GM12872 (cell line): ENCODE data around the gene SDK1.

Experiments used
- CTCF ChIP-seq: IDR thresholded peaks from 3 replicates; pipeline ENCODE4 v1.5.1; 2011; ENCODE audit warnings: low read depth, mild to moderate bottlenecking, low read length, moderate library complexity; ENCODE audit not compliant: insufficient read depth

Gene SDK1

GRCh38 chr7:4273566-4274230, 972.6 kb downstream of the SDK1 start:
- TF ChIP-seq CTCF = no peak

- TF ChIP-seq CTCF = no peak
Observed at GRCh38 chr7:4274286-4274685, 973.2 kb downstream of the SDK1 start.

- TF ChIP-seq CTCF = no peak
Observed at GRCh38 chr7:4277936-4278335, 976.9 kb downstream of the SDK1 start.

- no peak for TF ChIP-seq CTCF
Observed at GRCh38 chr7:4279216-4279615, 978.2 kb downstream of the SDK1 start.

GRCh38 chr7:4281231-4281993, 980.4 kb downstream of the SDK1 start:
- no peak for TF ChIP-seq CTCF

- no peak for TF ChIP-seq CTCF
Observed at GRCh38 chr7:4282434-4283223, 981.6 kb downstream of the SDK1 start.

GRCh38 chr7:4286351-4286750, 985.3 kb downstream of the SDK1 start:
- TF ChIP-seq CTCF = no peak
